Prostate gland (tissue), 2 donors: ENCODE measurements around the gene FGF8. TPM values are rescaled to one million over a fixed set of nuclear protein-coding genes. Genes with fewer than 3 reads are reported as not detected.

Experiments
- DNase-seq: peaks from one replicate; pipeline ENCODE4 v3.0.0-alpha.2; 2019; ENCODE audit warnings: low spot score
- H3K27ac ChIP-seq, 2 donors: fragments of 200-600 bp; sonication (generic); 2 replicates each; pipeline ENCODE4 v1.5.1; 2017 to 2019
- H3K27me3 ChIP-seq: fragments of 200-600 bp; sonication (generic); replicated peaks from 2 replicates; pipeline ENCODE4 v1.5.1; 2019; ENCODE audit not compliant: insufficient read depth
- H3K36me3 ChIP-seq, 2 donors: fragments of 200-600 bp; sonication (generic); 1 replicate in 1 of 2; 2 replicates in 1 of 2; pipeline versions ENCODE4 v1.5.1 to v1.8.1; 2017 to 2019
- H3K4me1 ChIP-seq: fragments of 200-600 bp; sonication (generic); replicated peaks from 2 replicates; pipeline ENCODE4 v1.5.1; 2019
- H3K4me3 ChIP-seq, 2 donors: fragments of 200-600 bp; sonication (generic); 2 replicates each; pipeline ENCODE4 v1.5.1; 2017 to 2019
- H3K9me3 ChIP-seq: fragments of 200-600 bp; sonication (generic); 2 replicates; pipeline ENCODE4 v1.5.1; 2017
- POLR2A ChIP-seq: fragments of 450-650 bp; IDR thresholded peaks from one replicate; pipeline ENCODE4 v1.6.1; 2016; ENCODE audit warnings: antibody characterized with exemption, mild to moderate bottlenecking
- POLR2AphosphoS5 ChIP-seq: sonication (generic); formaldehyde crosslinking; IDR thresholded peaks from one replicate; pipeline ENCODE4 v1.6.1; 2017; ENCODE audit warnings: antibody characterized with exemption
- WGBS: methylation state at CpG from one replicate; pipeline ENCODE4 v1.1.5; 2018; 5-methylcytosine and 5-hydroxymethylcytosine counted together
- intact Hi-C: fragments of 100-400 bp; cut with DNase I; formaldehyde crosslinking; loops from one replicate; pipeline ENCODE4 v1.14.2; 2022
- total RNA-seq, 2 donors: library from RNA; depleted of rRNA; stranded (reverse); fragments of >200 nt; gene quantifications; one replicate each; pipeline ENCODE4 v1.1.0, GENCODE V29; 2016
- TF ChIP-seq, protein P1 (sequence below), 4 experiments: fragments of 200-600 bp in 2 of 4; fragments of 450-650 bp in 2 of 4; sonication (generic) in 2 of 4; IDR thresholded peaks; 1 replicate in 3 of 4; 2 replicates in 1 of 4; pipeline ENCODE4 v1.5.1; 2016 to 2019; ENCODE audit warnings: antibody characterized with exemption in 4 of 4, mild to moderate bottlenecking in 2 of 4, moderate library complexity in 2 of 4

FGF8 gene
- total RNA-seq, 2 donors from 2014 or later = 1.2 TPM; not detected in 1

DNA sequence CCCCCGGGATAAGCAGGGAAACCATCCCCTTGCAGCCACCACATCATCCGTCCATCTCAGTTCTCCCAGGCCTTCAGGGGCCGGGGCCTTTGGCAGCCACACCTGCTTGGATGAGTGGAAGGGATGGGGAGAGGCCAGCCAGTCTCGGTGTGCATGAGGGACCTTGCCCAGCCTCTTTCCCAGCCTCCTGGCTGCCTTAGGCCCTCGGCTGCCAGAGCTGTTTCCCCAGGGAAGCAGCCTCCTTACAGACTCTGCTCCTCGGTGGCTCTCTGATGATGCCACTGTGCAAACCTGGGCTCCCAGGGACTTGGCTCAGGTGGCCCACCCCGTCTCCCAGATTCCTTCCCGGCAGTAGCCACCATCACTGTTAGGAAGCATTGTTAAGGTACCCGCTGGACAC is 14.7 kb downstream of the FGF8 start:
- intact Hi-C loops = no loop called here
- H3K9me3 ChIP-seq = no peaks in the 10 kb centered on the region
- TF ChIP-seq, protein P1, sequence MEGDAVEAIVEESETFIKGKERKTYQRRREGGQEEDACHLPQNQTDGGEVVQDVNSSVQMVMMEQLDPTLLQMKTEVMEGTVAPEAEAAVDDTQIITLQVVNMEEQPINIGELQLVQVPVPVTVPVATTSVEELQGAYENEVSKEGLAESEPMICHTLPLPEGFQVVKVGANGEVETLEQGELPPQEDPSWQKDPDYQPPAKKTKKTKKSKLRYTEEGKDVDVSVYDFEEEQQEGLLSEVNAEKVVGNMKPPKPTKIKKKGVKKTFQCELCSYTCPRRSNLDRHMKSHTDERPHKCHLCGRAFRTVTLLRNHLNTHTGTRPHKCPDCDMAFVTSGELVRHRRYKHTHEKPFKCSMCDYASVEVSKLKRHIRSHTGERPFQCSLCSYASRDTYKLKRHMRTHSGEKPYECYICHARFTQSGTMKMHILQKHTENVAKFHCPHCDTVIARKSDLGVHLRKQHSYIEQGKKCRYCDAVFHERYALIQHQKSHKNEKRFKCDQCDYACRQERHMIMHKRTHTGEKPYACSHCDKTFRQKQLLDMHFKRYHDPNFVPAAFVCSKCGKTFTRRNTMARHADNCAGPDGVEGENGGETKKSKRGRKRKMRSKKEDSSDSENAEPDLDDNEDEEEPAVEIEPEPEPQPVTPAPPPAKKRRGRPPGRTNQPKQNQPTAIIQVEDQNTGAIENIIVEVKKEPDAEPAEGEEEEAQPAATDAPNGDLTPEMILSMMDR (IDR thresholded peaks at IDR 0.05) = no peak
- TF ChIP-seq POLR2AphosphoS5 (no peak), POLR2A (no peak)
- no peaks in the 10 kb centered on the region for H3K4me1 ChIP-seq
- H3K27ac ChIP-seq = no peak overlapping the region
- H3K4me3 ChIP-seq = no peak overlapping the region
- no peaks in the 10 kb centered on the region for H3K36me3 ChIP-seq
- DNase-seq = no peak
- H3K27me3 ChIP-seq = no peaks in the 10 kb centered on the region
- WGBS = 87% methylated on average over 9 of the region's 9 CpGs

DNA sequence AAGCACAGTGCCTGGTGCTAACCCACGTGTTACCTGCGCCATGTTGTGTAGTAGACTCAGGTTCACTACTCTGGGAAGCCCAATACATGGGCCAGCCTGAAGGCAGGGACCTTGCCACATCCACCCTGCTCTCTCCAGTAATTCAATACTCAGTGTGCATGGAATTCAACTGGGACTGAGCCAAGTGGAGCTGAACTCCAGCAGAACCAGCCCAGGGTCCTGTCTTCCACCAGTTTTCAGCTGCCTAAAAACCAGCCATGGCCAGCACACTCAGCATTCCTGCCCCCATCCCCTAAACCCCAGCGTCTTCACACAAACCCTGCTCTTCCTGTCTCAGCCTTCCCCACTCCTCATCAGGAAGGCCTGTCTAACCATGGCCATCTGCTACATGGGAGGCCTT is 15.4 kb downstream of the FGF8 start:
- Histone ChIP-seq H3K4me3 (no peak overlapping the region), H3K27me3 (no peaks in the 10 kb centered on the region), H3K36me3 (no peaks in the 10 kb centered on the region), H3K27ac (no peak overlapping the region), H3K4me1 (no peaks in the 10 kb centered on the region), H3K9me3 (no peaks in the 10 kb centered on the region)
- intact Hi-C loops = no loop called here
- no peak for DNase-seq
- 81% methylated on average over 3 of the region's 3 CpGs for WGBS
- TF ChIP-seq, protein P1 (IDR thresholded peaks at IDR 0.05) = no peak
- TF ChIP-seq POLR2AphosphoS5 = no peak
- TF ChIP-seq POLR2A = no peak

DNA sequence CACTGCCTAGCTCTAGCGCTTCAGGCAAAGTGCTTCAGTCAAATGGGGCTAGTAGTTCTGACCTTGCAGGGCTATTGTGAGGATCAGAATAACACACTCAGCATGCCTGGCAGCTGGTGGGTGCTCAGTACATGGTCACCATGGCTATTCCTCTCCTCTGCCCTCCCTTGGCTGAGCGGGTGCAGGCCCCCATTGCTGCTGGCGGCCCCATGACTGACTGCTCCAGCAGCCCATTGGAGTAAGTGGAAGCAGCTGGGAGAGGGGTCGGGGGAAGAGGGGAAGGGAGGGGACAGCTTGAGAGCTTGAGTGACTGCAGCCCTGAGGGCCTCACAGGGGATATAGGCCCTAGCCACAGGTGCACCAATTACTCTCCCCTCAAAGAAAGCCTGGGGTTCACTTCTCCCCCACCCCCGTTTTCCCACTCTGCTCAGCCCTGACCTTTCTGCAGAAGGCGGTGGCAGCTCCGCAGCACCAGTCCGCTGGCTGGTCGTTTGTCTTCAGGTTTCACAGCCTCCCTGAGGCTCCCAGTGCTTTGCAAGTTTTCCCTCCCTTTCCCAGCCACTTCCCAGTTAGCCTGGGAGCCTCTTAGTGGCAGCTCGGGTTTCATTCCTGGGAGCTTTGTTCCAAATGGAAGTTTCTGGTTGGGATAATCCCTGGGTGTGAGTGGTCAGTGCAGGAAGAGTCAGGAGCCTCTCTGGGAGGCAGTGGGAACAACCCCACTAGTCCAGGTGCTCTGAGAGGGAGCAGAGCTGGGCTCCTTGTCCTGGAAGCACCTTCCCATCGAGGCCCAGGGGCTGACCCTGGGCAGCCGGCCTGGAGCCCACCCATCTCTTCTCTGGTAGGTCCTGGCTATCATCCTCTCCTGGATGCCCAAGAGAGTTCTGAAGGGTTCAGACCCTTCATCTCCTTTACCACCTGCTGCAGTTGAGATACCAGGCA is 16.3 kb downstream of the FGF8 start:
- TF ChIP-seq POLR2A (no peak), POLR2AphosphoS5 (no peak)
- TF ChIP-seq, protein P1 (IDR thresholded peaks at IDR 0.05) = no peak

DNA sequence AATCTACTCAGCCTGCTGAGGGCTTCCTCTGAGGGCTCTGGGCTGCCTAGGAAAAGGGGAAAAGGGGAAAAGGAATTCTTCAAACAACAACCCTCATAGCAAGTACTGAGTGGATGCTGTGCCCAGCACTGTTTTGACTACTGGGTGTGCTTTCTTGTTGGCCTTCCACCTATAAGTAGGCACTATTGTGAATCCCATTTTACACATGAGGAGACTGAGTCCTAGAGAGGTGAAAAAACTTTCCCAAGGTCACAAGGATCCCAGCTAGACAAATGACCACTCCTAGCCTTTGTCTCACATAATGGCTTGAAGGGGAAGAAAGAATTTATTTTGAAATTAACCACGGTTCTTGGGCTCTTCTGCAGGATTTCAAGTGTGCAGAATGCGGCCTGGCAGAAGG is 17.1 kb downstream of the FGF8 start:
- no peak for DNase-seq
- 76% methylated on average over 2 of the region's 2 CpGs for WGBS
- Histone ChIP-seq H3K4me1 (no peaks in the 10 kb centered on the region), H3K27ac (no peak overlapping the region), H3K27me3 (no peaks in the 10 kb centered on the region), H3K36me3 (no peaks in the 10 kb centered on the region), H3K4me3 (no peak overlapping the region), H3K9me3 (no peaks in the 10 kb centered on the region)
- TF ChIP-seq POLR2A = no peak
- no peak for TF ChIP-seq POLR2AphosphoS5
- TF ChIP-seq, protein P1 (IDR thresholded peaks at IDR 0.05) = no peak
- intact Hi-C loops = no loop called here

More for the DNA sequence above, 16.3 kb downstream of the FGF8 start:
- no peaks in the 10 kb centered on the region for H3K4me1 ChIP-seq
- no peaks in the 10 kb centered on the region for H3K36me3 ChIP-seq
- 70% methylated on average over 12 of the region's 12 CpGs for WGBS
- H3K9me3 ChIP-seq = no peaks in the 10 kb centered on the region
- no peak overlapping the region for H3K27ac ChIP-seq
- DNase-seq = no peak
- intact Hi-C loops = no loop called here
- no peak overlapping the region for H3K4me3 ChIP-seq
- H3K27me3 ChIP-seq = no peaks in the 10 kb centered on the region

DNA sequence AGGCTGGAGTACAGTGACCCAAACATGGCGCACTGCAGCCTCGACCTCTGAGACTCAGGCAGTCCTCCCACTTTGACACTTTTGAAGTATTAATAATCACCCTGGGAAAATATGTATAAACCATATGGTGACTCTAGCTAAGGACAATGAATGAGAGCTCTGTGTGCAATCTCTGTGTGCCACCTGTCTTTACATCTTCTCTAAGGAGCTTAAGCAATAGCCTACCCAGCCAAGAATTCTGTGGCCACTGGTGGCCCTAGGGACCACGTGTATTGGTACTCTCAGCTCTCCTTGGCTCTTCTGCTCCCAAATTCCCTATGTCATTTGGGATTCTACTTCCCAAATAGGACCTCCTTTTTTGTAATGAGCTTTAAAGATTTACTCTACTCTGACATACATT is 23.7 kb downstream of the FGF8 start:
- TF ChIP-seq POLR2A (no peak), POLR2AphosphoS5 (no peak)
- TF ChIP-seq, protein P1 (IDR thresholded peaks at IDR 0.05) = no peak
- DNase-seq = no peak
- intact Hi-C loops = no loop called here
- H3K36me3 ChIP-seq = no peaks in the 10 kb centered on the region
- H3K9me3 ChIP-seq = no peaks in the 10 kb centered on the region
- H3K4me1 ChIP-seq = no peaks in the 10 kb centered on the region
- WGBS = 78% methylated on average over 3 of the region's 3 CpGs
- no peaks in the 10 kb centered on the region for H3K27me3 ChIP-seq
- no peak overlapping the region for H3K27ac ChIP-seq
- H3K4me3 ChIP-seq = no peak overlapping the region
